Prostate gland (tissue), 2 donors: Measurements from ENCODE around the gene EQTN. TPM values are rescaled to one million over a fixed set of nuclear protein-coding genes. Genes with fewer than 3 reads are reported as not detected.

Source experiments
- DNase-seq: peaks from one replicate; pipeline ENCODE4 v3.0.0-alpha.2; 2019; ENCODE audit warnings: low spot score
- H3K27ac ChIP-seq, 2 donors: fragments of 200-600 bp; sonication (generic); 2 replicates each; pipeline ENCODE4 v1.5.1; 2017 to 2019
- H3K27me3 ChIP-seq: fragments of 200-600 bp; sonication (generic); replicated peaks from 2 replicates; pipeline ENCODE4 v1.5.1; 2019; ENCODE audit not compliant: insufficient read depth
- H3K36me3 ChIP-seq, 2 donors: fragments of 200-600 bp; sonication (generic); 1 replicate in 1 of 2; 2 replicates in 1 of 2; pipeline versions ENCODE4 v1.5.1 to v1.8.1; 2017 to 2019
- H3K4me1 ChIP-seq: fragments of 200-600 bp; sonication (generic); replicated peaks from 2 replicates; pipeline ENCODE4 v1.5.1; 2019
- H3K4me3 ChIP-seq, 2 donors: fragments of 200-600 bp; sonication (generic); 2 replicates each; pipeline ENCODE4 v1.5.1; 2017 to 2019
- H3K9me3 ChIP-seq: fragments of 200-600 bp; sonication (generic); 2 replicates; pipeline ENCODE4 v1.5.1; 2017
- CTCF ChIP-seq, 4 experiments: fragments of 200-600 bp in 2 of 4; fragments of 450-650 bp in 2 of 4; sonication (generic) in 2 of 4; IDR thresholded peaks; 1 replicate in 3 of 4; 2 replicates in 1 of 4; pipeline ENCODE4 v1.5.1; 2016 to 2019; ENCODE audit warnings: antibody characterized with exemption in 4 of 4, mild to moderate bottlenecking in 2 of 4, moderate library complexity in 2 of 4
- POLR2A ChIP-seq: fragments of 450-650 bp; IDR thresholded peaks from one replicate; pipeline ENCODE4 v1.6.1; 2016; ENCODE audit warnings: antibody characterized with exemption, mild to moderate bottlenecking
- POLR2AphosphoS5 ChIP-seq: sonication (generic); formaldehyde crosslinking; IDR thresholded peaks from one replicate; pipeline ENCODE4 v1.6.1; 2017; ENCODE audit warnings: antibody characterized with exemption
- WGBS: methylation state at CpG from one replicate; pipeline ENCODE4 v1.1.5; 2018; 5-methylcytosine and 5-hydroxymethylcytosine counted together
- intact Hi-C: fragments of 100-400 bp; cut with DNase I; formaldehyde crosslinking; loops from one replicate; pipeline ENCODE4 v1.14.2; 2022
- total RNA-seq, 2 donors: library from RNA; depleted of rRNA; stranded (reverse); fragments of >200 nt; gene quantifications; one replicate each; pipeline ENCODE4 v1.1.0, GENCODE V29; 2016

Gene EQTN
- 1 to 10 TPM in 1 of 2 donors, not detected in 1; 3.0 TPM for total RNA-seq

GRCh38 chr9:27297050-27297449 lies at the start of gene EQTN:
TSS of gene EQTN (minus strand) at chr9:27297150. CDS start at chr9:27297055, 95 bp downstream.
- intact Hi-C loops, result no loop called here
- H3K4me1 ChIP-seq, result no peaks in the 10 kb centered on the region
- H3K36me3 ChIP-seq, result no peaks in the 10 kb centered on the region
- H3K27me3 ChIP-seq, result no peaks in the 10 kb centered on the region
- H3K9me3 ChIP-seq, result no peaks in the 10 kb centered on the region
- DNase-seq, result no peak
- no peak for TF ChIP-seq POLR2AphosphoS5
- WGBS, result 74% methylated on average over 7 of the region's 7 CpGs
- H3K27ac ChIP-seq, result no peak within 1 kb of the TSS
- H3K4me3 ChIP-seq, result no peak within 1 kb of the TSS

- Histone ChIP-seq H3K9me3 (no peaks in the 10 kb centered on the region), H3K4me3 (no peak overlapping the region), H3K27me3 (no peaks in the 10 kb centered on the region), H3K36me3 (no peaks in the 10 kb centered on the region), H3K4me1 (no peaks in the 10 kb centered on the region), H3K27ac (no peak overlapping the region)
- intact Hi-C loops, result no loop called here
- no peak for TF ChIP-seq POLR2AphosphoS5
- TF ChIP-seq POLR2A, result no peak
- TF ChIP-seq CTCF (IDR thresholded peaks at IDR 0.05), result no peak
- WGBS, result 97% methylated on average over 7 of the region's 7 CpGs
- DNase-seq, result no peak
These were observed 47.8 kb upstream of the EQTN start for GRCh38 chr9:27344776-27345175.

- intact Hi-C loops, result no loop called here
- H3K27ac ChIP-seq, result no peak overlapping the region
- H3K4me3 ChIP-seq, result no peak overlapping the region
These were observed 44.8 kb upstream of the EQTN start for GRCh38 chr9:27341545-27342294.

GRCh38 chr9:27340961-27341511 lies 44.1 kb upstream of the EQTN start:
- Histone ChIP-seq H3K36me3 (no peaks in the 10 kb centered on the region), H3K4me3 (no peak overlapping the region), H3K4me1 (no peaks in the 10 kb centered on the region), H3K9me3 (no peaks in the 10 kb centered on the region), H3K27ac (no peak overlapping the region), H3K27me3 (no peaks in the 10 kb centered on the region)
- 71% methylated on average over 7 of the region's 7 CpGs for WGBS
- intact Hi-C loops, result no loop called here
- no peak for DNase-seq
- TF ChIP-seq CTCF (IDR thresholded peaks at IDR 0.05) (no peak), POLR2AphosphoS5 (no peak), POLR2A (no peak)

More at GRCh38 chr9:27341545-27342294, 44.8 kb upstream of the EQTN start:
- Histone ChIP-seq H3K36me3 (no peaks in the 10 kb centered on the region), H3K4me1 (no peaks in the 10 kb centered on the region), H3K27me3 (no peaks in the 10 kb centered on the region), H3K9me3 (no peaks in the 10 kb centered on the region)
- TF ChIP-seq CTCF (IDR thresholded peaks at IDR 0.05), result no peak
- TF ChIP-seq POLR2A, result no peak
- no peak for TF ChIP-seq POLR2AphosphoS5
- no peak for DNase-seq
- 88% methylated on average over 9 of the region's 9 CpGs for WGBS

- H3K9me3 ChIP-seq, result no peaks in the 10 kb centered on the region
- H3K27ac ChIP-seq, result no peak overlapping the region
- DNase-seq, result no peak
- H3K36me3 ChIP-seq, result no peaks in the 10 kb centered on the region
- no peak overlapping the region for H3K4me3 ChIP-seq
- no peaks in the 10 kb centered on the region for H3K4me1 ChIP-seq
- no peaks in the 10 kb centered on the region for H3K27me3 ChIP-seq
- 66% methylated on average over 5 of the region's 5 CpGs for WGBS
- intact Hi-C loops, result no loop called here
- no peak for TF ChIP-seq POLR2AphosphoS5
- TF ChIP-seq POLR2A, result no peak
- TF ChIP-seq CTCF (IDR thresholded peaks at IDR 0.05), result no peak
These were observed 43.3 kb upstream of the EQTN start for GRCh38 chr9:27340285-27340674.
